Measurements from ENCODE around the gene CYB5R2.

The CYB5R2 gene

GRCh38 chr11:7637447-7638157 is 35.7 kb downstream of the CYB5R2 start:
- no peak for DNase-seq (ENCODE audit: low read depth)

- DNase-seq (ENCODE audit: low read depth) = no peak
Measured at GRCh38 chr11:7636350-7636749, 37.0 kb downstream of the CYB5R2 start.

GRCh38 chr11:7635708-7636107 is 37.6 kb downstream of the CYB5R2 start:
- DNase-seq (ENCODE audit: low read depth) = no peak

- no peak for DNase-seq (ENCODE audit: low read depth)
Measured at GRCh38 chr11:7635137-7635536, 38.2 kb downstream of the CYB5R2 start.

- no peak for DNase-seq (ENCODE audit: low read depth)
Measured at GRCh38 chr11:7632211-7632610, 41.1 kb downstream of the CYB5R2 start.

GRCh38 chr11:7630002-7630401 is 43.3 kb downstream of the CYB5R2 start:
- no peak for DNase-seq (ENCODE audit: low read depth)

GRCh38 chr11:7628660-7629059 is 44.6 kb downstream of the CYB5R2 start:
- no peak for DNase-seq (ENCODE audit: low read depth)

GRCh38 chr11:7622721-7623120 is 50.6 kb downstream of the CYB5R2 start:
- DNase-seq (ENCODE audit: low read depth) = no peak

GRCh38 chr11:7621554-7621953 is 51.7 kb downstream of the CYB5R2 start:
- DNase-seq (ENCODE audit: low read depth) = no peak

- DNase-seq (ENCODE audit: low read depth) = no peak
Measured at GRCh38 chr11:7621090-7621489, 52.2 kb downstream of the CYB5R2 start.

- DNase-seq (ENCODE audit: low read depth) = no peak
Measured at GRCh38 chr11:7619322-7619721, 54.0 kb downstream of the CYB5R2 start.

GRCh38 chr11:7617032-7617431 is 56.3 kb downstream of the CYB5R2 start:
- DNase-seq (ENCODE audit: low read depth) = no peak

Data from stimulated activated CD4-positive, alpha-beta T cell treated with anti-CD3 and anti-CD28 coated beads, Interleukin-2, amount 100 ng/mL, for 4 hours (primary cell).